ENCODE results near the gene DHRS4L2. TPM values are rescaled to one million over a fixed set of nuclear protein-coding genes. Genes with fewer than 3 reads are reported as not detected.

DHRS4L2 gene
- total RNA-seq, 1 donor from 2014 or later = 13.4 TPM

- no peak overlapping the region for H3K9ac ChIP-seq (ENCODE audit: low read length)
- TF ChIP-seq EZH2 (IDR thresholded peaks at IDR 0.05; ENCODE audit: insufficient read depth, low read length) (no peak), CTCF (IDR thresholded peaks at IDR 0.05; ENCODE audit: insufficient read depth, low read depth, low read length) (no peak)
- no peaks in the 10 kb centered on the region for H3K36me3 ChIP-seq (ENCODE audit: insufficient read depth, low read length)
- peaks cover 4% of the 10 kb centered on the region for H3K4me1 Mint-ChIP-seq (ENCODE audit: low read depth, unreplicated experiment)
- no peaks in the 10 kb centered on the region for H3K36me3 Mint-ChIP-seq (ENCODE audit: low read depth, unreplicated experiment)
- H3K27ac ChIP-seq (ENCODE audit: low read depth, low read length) = no peak overlapping the region
- H3K27ac Mint-ChIP-seq (ENCODE audit: unreplicated experiment) = no peak overlapping the region
- H3K4me2 ChIP-seq (ENCODE audit: low read length) = no peak overlapping the region
- H3K9me3 ChIP-seq (ENCODE audit: insufficient read depth, low read depth, low read length) = no peaks in the 10 kb centered on the region
- no peak overlapping the region for H2AFZ ChIP-seq (ENCODE audit: low read depth, low read length)
- H3K79me2 ChIP-seq (ENCODE audit: insufficient read depth, low read length) = no peaks in the 10 kb centered on the region
- H3K4me1 ChIP-seq (ENCODE audit: insufficient read depth, low read length) = no peaks in the 10 kb centered on the region
- no peaks in the 10 kb centered on the region for H3K27me3 ChIP-seq (ENCODE audit: insufficient read depth, low read length)
- peaks cover 5% of the 10 kb centered on the region for H3K9me3 Mint-ChIP-seq (ENCODE audit: unreplicated experiment)
- H3K27me3 Mint-ChIP-seq (ENCODE audit: low read depth, unreplicated experiment) = peaks cover 13% of the 10 kb centered on the region
- H3K4me3 Mint-ChIP-seq (ENCODE audit: unreplicated experiment) = no peak overlapping the region
- DNase-seq (ENCODE audit: low read depth) = no peak
- H3K4me3 ChIP-seq (ENCODE audit: insufficient read depth, low read depth, low read length) = no peak overlapping the region
- H4K20me1 ChIP-seq (ENCODE audit: insufficient read depth, low read length) = no peaks in the 10 kb centered on the region
- FAIRE-seq = no peak
Observed at GRCh38 chr14:24037658-24038037, 48.9 kb downstream of the DHRS4L2 start.

GRCh38 chr14:24038686-24039085 lies 50.0 kb downstream of the DHRS4L2 start:
- Mint-ChIP-seq H3K27ac (ENCODE audit: unreplicated experiment) (no peak overlapping the region), H3K27me3 (ENCODE audit: low read depth, unreplicated experiment) (peaks cover 13% of the 10 kb centered on the region), H3K4me3 (ENCODE audit: unreplicated experiment) (no peak overlapping the region), H3K36me3 (ENCODE audit: low read depth, unreplicated experiment) (no peaks in the 10 kb centered on the region), H3K4me1 (ENCODE audit: low read depth, unreplicated experiment) (peaks cover 4% of the 10 kb centered on the region), H3K9me3 (ENCODE audit: unreplicated experiment) (no peaks in the 10 kb centered on the region)
- H2AFZ ChIP-seq (ENCODE audit: low read depth, low read length) = no peak overlapping the region
- no peaks in the 10 kb centered on the region for H3K79me2 ChIP-seq (ENCODE audit: insufficient read depth, low read length)
- no peaks in the 10 kb centered on the region for H3K4me1 ChIP-seq (ENCODE audit: insufficient read depth, low read length)
- H3K4me2 ChIP-seq (ENCODE audit: low read length) = no peak overlapping the region
- H3K9ac ChIP-seq (ENCODE audit: low read length) = no peak overlapping the region
- no peaks in the 10 kb centered on the region for H3K36me3 ChIP-seq (ENCODE audit: insufficient read depth, low read length)
- H4K20me1 ChIP-seq (ENCODE audit: insufficient read depth, low read length) = no peaks in the 10 kb centered on the region
- H3K27me3 ChIP-seq (ENCODE audit: insufficient read depth, low read length) = no peaks in the 10 kb centered on the region
- H3K4me3 ChIP-seq (ENCODE audit: insufficient read depth, low read depth, low read length) = no peak overlapping the region
- no peak for FAIRE-seq
- no peak overlapping the region for H3K27ac ChIP-seq (ENCODE audit: low read depth, low read length)
- H3K9me3 ChIP-seq (ENCODE audit: insufficient read depth, low read depth, low read length) = no peaks in the 10 kb centered on the region
- DNase-seq (ENCODE audit: low read depth) = no peak
- TF ChIP-seq EZH2 (IDR thresholded peaks at IDR 0.05; ENCODE audit: insufficient read depth, low read length) (no peak), CTCF (IDR thresholded peaks at IDR 0.05; ENCODE audit: insufficient read depth, low read depth, low read length) (no peak)

- H3K4me3 ChIP-seq (ENCODE audit: insufficient read depth, low read depth, low read length) = no peak overlapping the region
- Mint-ChIP-seq H3K27ac (ENCODE audit: unreplicated experiment) (no peak overlapping the region), H3K4me1 (ENCODE audit: low read depth, unreplicated experiment) (peaks cover 4% of the 10 kb centered on the region), H3K27me3 (ENCODE audit: low read depth, unreplicated experiment) (peaks cover 20% of the 10 kb centered on the region), H3K36me3 (ENCODE audit: low read depth, unreplicated experiment) (no peaks in the 10 kb centered on the region), H3K4me3 (ENCODE audit: unreplicated experiment) (no peak overlapping the region), H3K9me3 (ENCODE audit: unreplicated experiment) (no peaks in the 10 kb centered on the region)
- no peaks in the 10 kb centered on the region for H3K79me2 ChIP-seq (ENCODE audit: insufficient read depth, low read length)
- no peaks in the 10 kb centered on the region for H3K4me1 ChIP-seq (ENCODE audit: insufficient read depth, low read length)
- no peak for TF ChIP-seq CTCF (IDR thresholded peaks at IDR 0.05; ENCODE audit: insufficient read depth, low read depth, low read length)
- no peak for TF ChIP-seq EZH2 (IDR thresholded peaks at IDR 0.05; ENCODE audit: insufficient read depth, low read length)
- no peak overlapping the region for H3K4me2 ChIP-seq (ENCODE audit: low read length)
- H2AFZ ChIP-seq (ENCODE audit: low read depth, low read length) = no peak overlapping the region
- H3K36me3 ChIP-seq (ENCODE audit: insufficient read depth, low read length) = no peaks in the 10 kb centered on the region
- H4K20me1 ChIP-seq (ENCODE audit: insufficient read depth, low read length) = no peaks in the 10 kb centered on the region
- no peaks in the 10 kb centered on the region for H3K27me3 ChIP-seq (ENCODE audit: insufficient read depth, low read length)
- DNase-seq (ENCODE audit: low read depth) (no peak), FAIRE-seq (no peak)
- H3K27ac ChIP-seq (ENCODE audit: low read depth, low read length) = no peak overlapping the region
- H3K9ac ChIP-seq (ENCODE audit: low read length) = no peak overlapping the region
- no peaks in the 10 kb centered on the region for H3K9me3 ChIP-seq (ENCODE audit: insufficient read depth, low read depth, low read length)
Observed at GRCh38 chr14:24040692-24041091, 52.0 kb downstream of the DHRS4L2 start.
